Mucosa of descending colon (tissue), 3 donors: ENCODE measurements around the gene GAK. TPM values are rescaled to one million over a fixed set of nuclear protein-coding genes. Genes with fewer than 3 reads are reported as not detected.

Source experiments
- ATAC-seq: fragments of 200-7000 bp; cut with Tn5 transposase; one replicate; pipeline ENCODE4 v1.9.1; 2020; ENCODE audit warnings: mild to moderate bottlenecking, moderate library complexity
- DNase-seq, 3 donors: peaks; one replicate each; pipeline ENCODE4 v3.0.0-alpha.2; 2020
- H3K36me3 ChIP-seq: fragments of 200-600 bp; one replicate; pipeline ENCODE4 v1.8.0; 2021; ENCODE audit warnings: low read depth, mild to moderate bottlenecking
- H3K4me1 ChIP-seq: fragments of 200-600 bp; one replicate; pipeline ENCODE4 v1.8.0; 2021; ENCODE audit warnings: low read depth, mild to moderate bottlenecking
- H3K4me3 ChIP-seq: fragments of 200-600 bp; one replicate; pipeline ENCODE4 v1.8.0; 2021; ENCODE audit warnings: mild to moderate bottlenecking
- H3K9me3 ChIP-seq: fragments of 200-600 bp; one replicate; pipeline ENCODE4 v1.8.0; 2021; ENCODE audit warnings: mild to moderate bottlenecking
- intact Hi-C, 2 donors: fragments of 100-400 bp; cut with DNase I in 1 of 2; cut with micrococcal nuclease in 1 of 2; formaldehyde crosslinking; loops; one replicate each; pipeline versions ENCODE4 v1.11.0 to v1.11.1; 2022; cut with DNase I, micrococcal nuclease
- total RNA-seq, 3 donors: library from RNA; stranded (reverse); fragmentation: NEBNext Ultra II Directional in 2 of 3; extraction: Animal tissue kit (Norgen Biotek cat#: 25700) in 2 of 3; gene quantifications; one replicate each; pipeline versions ENCODE4 v1.2.1 to v1.2.4, GENCODE V29; 2021 to 2023
- TF ChIP-seq, protein P1 (sequence below): fragments of 200-600 bp; IDR thresholded peaks from one replicate; pipeline ENCODE4 v1.8.0; 2022; ENCODE audit warnings: antibody characterized with exemption, mild to moderate bottlenecking
- donor health status: DM: no; HTN: no; CAD: no; lungs with moderate emphysema.
- donor health status: DM: no; HTN: no; CAD: no.
- donor health status: DM: no; HTN: yes; CAD: no.

GAK gene
- total RNA-seq, 3 donors from 2014 or later, result 155 to 259 (median 244) TPM

DNA sequence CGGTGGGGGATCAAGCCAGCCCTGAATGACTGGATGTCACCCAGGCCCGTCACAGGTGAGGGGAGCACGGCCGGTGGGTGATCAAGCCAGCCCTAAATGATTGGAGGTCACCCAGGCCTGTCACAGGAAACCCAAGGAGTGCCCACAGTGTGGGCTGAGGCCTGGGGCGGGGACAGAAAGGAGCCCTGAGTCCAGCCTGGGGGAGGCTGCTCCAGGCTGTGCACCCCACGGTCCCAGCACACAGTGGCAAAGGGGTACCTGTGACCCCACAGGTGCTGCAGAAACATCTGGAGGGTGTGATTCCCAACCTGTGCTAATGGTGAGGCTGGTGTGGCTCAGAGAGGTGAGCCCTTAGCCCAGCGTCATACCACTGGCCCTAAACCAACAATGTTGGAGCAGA, 100.0 kb downstream of the GAK start:
- intact Hi-C loops, result no loop called here
- DNase-seq (peak in 1 of 3 donors; percentile 19), ATAC-seq (no peak)
- TF ChIP-seq, protein P1, sequence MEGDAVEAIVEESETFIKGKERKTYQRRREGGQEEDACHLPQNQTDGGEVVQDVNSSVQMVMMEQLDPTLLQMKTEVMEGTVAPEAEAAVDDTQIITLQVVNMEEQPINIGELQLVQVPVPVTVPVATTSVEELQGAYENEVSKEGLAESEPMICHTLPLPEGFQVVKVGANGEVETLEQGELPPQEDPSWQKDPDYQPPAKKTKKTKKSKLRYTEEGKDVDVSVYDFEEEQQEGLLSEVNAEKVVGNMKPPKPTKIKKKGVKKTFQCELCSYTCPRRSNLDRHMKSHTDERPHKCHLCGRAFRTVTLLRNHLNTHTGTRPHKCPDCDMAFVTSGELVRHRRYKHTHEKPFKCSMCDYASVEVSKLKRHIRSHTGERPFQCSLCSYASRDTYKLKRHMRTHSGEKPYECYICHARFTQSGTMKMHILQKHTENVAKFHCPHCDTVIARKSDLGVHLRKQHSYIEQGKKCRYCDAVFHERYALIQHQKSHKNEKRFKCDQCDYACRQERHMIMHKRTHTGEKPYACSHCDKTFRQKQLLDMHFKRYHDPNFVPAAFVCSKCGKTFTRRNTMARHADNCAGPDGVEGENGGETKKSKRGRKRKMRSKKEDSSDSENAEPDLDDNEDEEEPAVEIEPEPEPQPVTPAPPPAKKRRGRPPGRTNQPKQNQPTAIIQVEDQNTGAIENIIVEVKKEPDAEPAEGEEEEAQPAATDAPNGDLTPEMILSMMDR, result no peak
- H3K9me3 ChIP-seq, result no peaks in the 10 kb centered on the region
- H3K36me3 ChIP-seq, result no peaks in the 10 kb centered on the region
- no peak overlapping the region for H3K4me3 ChIP-seq
- H3K4me1 ChIP-seq, result no peaks in the 10 kb centered on the region

DNA sequence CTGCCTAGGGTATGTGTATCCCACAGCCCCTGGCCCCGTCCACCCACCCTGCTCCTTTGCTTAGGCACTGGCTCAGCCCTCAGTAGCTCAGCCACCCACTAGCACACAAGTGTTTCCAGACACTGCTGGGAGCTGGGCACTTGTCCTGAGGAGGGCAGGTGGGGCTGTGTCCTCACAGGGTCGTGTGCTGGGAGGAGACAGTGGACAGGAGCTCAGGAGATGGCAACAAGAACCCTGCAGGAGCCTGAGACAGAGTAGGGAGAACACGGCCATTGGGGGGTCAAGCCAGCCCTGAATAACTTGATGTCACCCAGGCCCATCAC, 100.7 kb downstream of the GAK start:
- DNase-seq, result peak in 2 of 3 donors; percentile 14 to 19
- H3K4me1 ChIP-seq, result peaks cover 3% of the 10 kb centered on the region
- intact Hi-C loops, result no loop called here
- no peak overlapping the region for H3K4me3 ChIP-seq
- TF ChIP-seq, protein P1, result no peak
- ATAC-seq, result no peak
- no peaks in the 10 kb centered on the region for H3K9me3 ChIP-seq
- H3K36me3 ChIP-seq, result no peaks in the 10 kb centered on the region

DNA sequence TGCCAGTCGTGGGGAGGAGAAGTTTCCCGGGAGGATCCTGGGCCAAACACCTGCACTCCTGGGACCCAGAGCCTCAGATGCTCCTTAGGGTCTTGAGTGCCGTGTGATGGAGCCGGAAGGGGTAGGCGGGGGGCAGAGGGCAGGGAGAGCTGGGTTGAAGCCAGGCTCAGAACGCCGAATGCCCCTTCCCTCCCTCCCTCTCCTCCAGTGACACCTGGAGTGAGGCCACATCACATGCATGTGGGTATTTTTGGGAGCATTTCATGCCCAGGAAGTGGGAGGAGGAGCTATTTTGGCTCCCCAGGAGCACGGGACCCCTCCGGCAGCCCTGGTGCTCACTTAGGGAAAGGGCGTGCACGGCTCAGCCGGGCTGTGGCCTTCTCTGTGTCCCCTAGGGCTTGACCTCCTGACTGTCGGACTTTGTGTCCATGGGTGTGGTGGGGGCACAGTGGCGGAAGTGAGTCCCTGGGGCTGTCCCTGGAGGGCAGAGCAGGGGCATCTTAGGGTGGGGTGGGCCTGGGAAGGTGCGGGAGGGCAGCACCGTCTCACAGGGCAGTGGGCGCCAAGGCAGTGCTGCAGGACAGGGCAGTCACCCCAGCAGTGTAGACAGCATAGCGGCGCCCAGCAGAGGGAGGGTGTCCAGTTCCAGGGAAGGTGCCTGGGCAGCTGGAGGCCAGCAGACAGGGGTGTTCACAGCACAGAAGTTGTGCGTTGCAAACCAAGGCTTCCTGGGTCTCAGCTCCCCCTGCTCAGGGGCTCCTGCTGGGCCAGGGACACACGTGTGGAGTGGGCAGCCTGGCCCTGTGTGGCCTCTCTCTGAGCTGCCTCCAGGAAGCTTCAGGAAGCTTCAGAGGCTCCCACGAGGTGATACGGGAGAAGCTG, 101.3 kb downstream of the GAK start:
- ATAC-seq, result no peak
- peaks cover 4% of the 10 kb centered on the region for H3K4me1 ChIP-seq
- DNase-seq, result peak in 1 of 3 donors; percentile 31
- intact Hi-C loops, result no loop called here
- H3K9me3 ChIP-seq, result no peaks in the 10 kb centered on the region
- no peaks in the 10 kb centered on the region for H3K36me3 ChIP-seq
- TF ChIP-seq, protein P1, result no peak
- H3K4me3 ChIP-seq, result no peak overlapping the region

DNA sequence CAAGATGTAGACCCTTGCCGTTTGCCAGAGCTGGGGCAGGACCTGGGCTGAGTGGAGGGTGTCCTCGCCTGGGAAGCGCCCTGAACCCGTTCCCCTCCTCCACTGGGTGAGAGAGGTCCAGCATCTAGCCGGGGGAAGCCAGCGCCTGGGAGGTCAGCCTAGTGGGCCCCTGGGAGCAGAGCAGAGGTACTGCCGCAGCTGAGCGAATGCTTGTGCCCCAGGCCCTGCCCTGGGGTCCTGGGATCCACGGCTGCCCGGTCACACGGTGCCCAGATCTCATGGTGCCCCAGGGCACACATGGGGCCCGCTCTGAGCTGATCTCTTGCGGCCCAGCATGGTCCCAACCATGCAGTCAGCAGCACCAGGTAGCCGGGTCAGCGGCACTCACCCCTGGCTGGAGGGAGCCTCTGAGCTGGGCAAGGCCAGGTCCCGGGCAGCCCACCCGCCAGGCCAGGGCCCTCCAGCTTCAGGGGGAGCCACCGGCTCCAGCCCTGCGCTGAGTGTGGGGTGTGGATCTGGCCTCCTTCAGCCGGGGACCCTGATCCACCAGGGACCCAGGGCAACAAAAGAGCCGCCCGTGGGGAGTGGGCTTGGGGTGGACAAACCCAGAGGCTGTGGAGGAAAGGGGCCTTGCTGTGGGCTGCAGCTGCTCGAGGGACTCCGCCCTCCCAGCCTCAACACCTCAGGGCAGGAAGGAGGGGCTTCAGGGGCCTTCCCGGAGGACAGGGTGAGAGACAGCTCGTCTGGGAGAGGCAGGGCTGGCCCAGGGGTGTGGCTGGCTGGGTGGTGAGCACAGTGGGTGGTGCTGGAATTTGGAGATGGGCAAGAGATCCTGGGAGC, 102.1 kb downstream of the GAK start:
- ATAC-seq (no peak), DNase-seq (peak in 1 of 3 donors; percentile 50)
- Histone ChIP-seq H3K4me3 (no peak overlapping the region), H3K9me3 (no peaks in the 10 kb centered on the region), H3K4me1 (peaks cover 8% of the 10 kb centered on the region), H3K36me3 (no peaks in the 10 kb centered on the region)
- intact Hi-C loops, result no loop called here
- TF ChIP-seq, protein P1, result no peak

DNA sequence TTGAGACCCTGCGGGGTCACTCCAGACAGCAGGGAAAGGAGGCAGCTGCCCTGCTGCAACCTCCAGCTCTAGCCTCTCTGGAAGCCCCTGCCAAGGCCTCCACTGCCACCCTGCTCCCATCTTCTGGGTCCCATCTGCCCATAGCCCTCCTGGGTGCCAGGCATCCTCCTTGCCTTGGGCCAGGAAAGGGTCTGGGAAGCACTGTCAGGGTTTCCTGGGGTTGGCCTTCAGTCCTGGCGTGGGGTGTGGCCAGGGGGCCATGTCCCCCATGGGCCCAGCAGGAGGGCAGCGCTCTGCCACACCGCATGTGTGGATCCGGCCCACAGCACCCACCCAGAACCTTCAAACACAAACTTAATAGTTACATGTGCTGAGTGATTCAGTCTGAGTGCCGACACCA, 102.8 kb downstream of the GAK start:
- no peak overlapping the region for H3K4me3 ChIP-seq
- no peaks in the 10 kb centered on the region for H3K36me3 ChIP-seq
- TF ChIP-seq, protein P1, result no peak
- peaks cover 8% of the 10 kb centered on the region for H3K4me1 ChIP-seq
- DNase-seq (peak in 2 of 3 donors; percentile 14 to 20), ATAC-seq (no peak)
- intact Hi-C loops, result no loop called here
- H3K9me3 ChIP-seq, result no peaks in the 10 kb centered on the region
